PC-9 (cell line): ENCODE measurements around the gene INHA. TPM values are rescaled to one million over a fixed set of nuclear protein-coding genes. Genes with fewer than 3 reads are reported as not detected.

Experiments used
- BruUV-seq: library from RNA; stranded (reverse); fragments of 400-500 nt; replicated peaks from 2 replicates; lab custom pipeline; 2021; lab: Mats Ljungman, UMichigan
- CTCF ChIA-PET: fragments of 300-600 bp; sonication (Branson Sonifier 250); formaldehyde crosslinking; loops from one replicate; lab custom pipeline; 2022; ENCODE audit warnings: antibody characterized with exemption; lab: Charles Lee
- POLR2A ChIA-PET: fragments of 300-600 bp; sonication (Branson Sonifier 250); formaldehyde crosslinking; loops from one replicate; lab custom pipeline; 2022; ENCODE audit warnings: antibody characterized with exemption; ENCODE audit not compliant: unreplicated experiment; lab: Charles Lee
- DNase-seq, 2 experiments: peaks; one replicate each; pipeline versions ENCODE4 v3.0.0 to v3.0.0-alpha.2; 2015 to 2022; ENCODE audit warnings: mixed read lengths in 1 of 2
- H2AFZ ChIP-seq: fragments of 200-600 bp; sonication (generic); 2 replicates; pipeline ENCODE4 v1.8.1; 2017; ENCODE audit warnings: antibody characterized with exemption
- H3F3A ChIP-seq: fragments of 200-600 bp; sonication (generic); 2 replicates; pipeline ENCODE4 v1.8.1; 2017; ENCODE audit warnings: antibody characterized with exemption, mild to moderate bottlenecking, low read depth; ENCODE audit not compliant: insufficient read depth
- H3K27ac ChIP-seq: fragments of 200-600 bp; sonication (generic); 2 replicates; pipeline ENCODE4 v1.6.1; 2016; ENCODE audit warnings: mixed run types
- H3K27me3 ChIP-seq: fragments of 200-600 bp; sonication (generic); 2 replicates; pipeline ENCODE4 v1.6.1; 2016; ENCODE audit warnings: low read depth, mixed run types; ENCODE audit not compliant: insufficient read depth
- H3K36me3 ChIP-seq: fragments of 200-600 bp; sonication (generic); 2 replicates; pipeline ENCODE4 v1.6.1; 2016; ENCODE audit warnings: low read depth, mixed run types
- H3K4me1 ChIP-seq: fragments of 200-600 bp; sonication (generic); replicated peaks from 2 replicates; pipeline ENCODE4 v1.6.1; 2016; ENCODE audit warnings: mixed run types; ENCODE audit not compliant: insufficient read depth
- H3K4me2 ChIP-seq: fragments of 200-600 bp; sonication (generic); 2 replicates; pipeline ENCODE4 v1.6.1; 2017; ENCODE audit warnings: mixed run types
- H3K4me3 ChIP-seq: fragments of 200-600 bp; sonication (generic); 2 replicates; pipeline ENCODE4 v1.6.1; 2016; ENCODE audit warnings: mixed run types
- H3K79me2 ChIP-seq: fragments of 200-600 bp; sonication (generic); 2 replicates; pipeline ENCODE4 v1.6.1; 2017; ENCODE audit warnings: low read depth, mixed run types
- H3K9me2 ChIP-seq: fragments of 200-600 bp; sonication (generic); 2 replicates; pipeline ENCODE4 v1.8.1; 2017; ENCODE audit warnings: mild to moderate bottlenecking; ENCODE audit not compliant: insufficient read depth
- H3K9me3 ChIP-seq: fragments of 200-600 bp; sonication (generic); 2 replicates; pipeline ENCODE4 v1.8.1; 2016; ENCODE audit warnings: low read depth; ENCODE audit not compliant: insufficient read depth
- H4K20me1 ChIP-seq: fragments of 200-600 bp; sonication (generic); 2 replicates; pipeline ENCODE4 v1.8.1; 2017; ENCODE audit not compliant: insufficient read depth
- EZH2 ChIP-seq: fragments of 200-600 bp; sonication (generic); IDR thresholded peaks from 2 replicates; pipeline ENCODE4 v1.8.0; 2017; ENCODE audit warnings: antibody characterized with exemption, low read depth
- intact Hi-C: fragments of 100-400 bp; cut with micrococcal nuclease; formaldehyde crosslinking; loops from one replicate; pipeline ENCODE4 v1.10.0; 2022; ENCODE audit not compliant: unreplicated experiment
- total RNA-seq: library from RNA; stranded (reverse); gene quantifications from 2 replicates; pipeline ENCODE4 v1.2.3, GENCODE V29; 2021
- TF ChIP-seq, protein P1 (sequence below): fragments of 200-600 bp; sonication (generic); conservative IDR thresholded peaks from 2 replicates; pipeline ENCODE4 v1.6.1; 2017; ENCODE audit warnings: mixed run types, antibody characterized with exemption, mild to moderate bottlenecking, moderate library complexity

INHA gene
- total RNA-seq, 1 experiment from 2014 or later, result 5.2 TPM

GRCh38 chr2:219598308-219599078, 26.4 kb downstream of the INHA start:
- Histone ChIP-seq H3K4me1 (peaks cover 19% of the 10 kb centered on the region), H3K4me3 (peak overlapping the region; percentile 70), H3K27me3 (no peaks in the 10 kb centered on the region), H3K79me2 (peaks cover 15% of the 10 kb centered on the region; the same call in 1 of the 2 replicates), H2AFZ (peak overlapping the region; percentile 94), H3K27ac (peak overlapping the region; percentile 64), H3K4me2 (peak overlapping the region; percentile 95), H3K9me3 (no peaks in the 10 kb centered on the region), H3K9me2 (no peaks in the 10 kb centered on the region), H3K36me3 (peaks cover 4% of the 10 kb centered on the region; the same call in 1 of the 2 replicates), H3F3A (peaks cover 25% of the 10 kb centered on the region), H4K20me1 (no peaks in the 10 kb centered on the region)
- no peak for TF ChIP-seq EZH2
- TF ChIP-seq, protein P1, sequence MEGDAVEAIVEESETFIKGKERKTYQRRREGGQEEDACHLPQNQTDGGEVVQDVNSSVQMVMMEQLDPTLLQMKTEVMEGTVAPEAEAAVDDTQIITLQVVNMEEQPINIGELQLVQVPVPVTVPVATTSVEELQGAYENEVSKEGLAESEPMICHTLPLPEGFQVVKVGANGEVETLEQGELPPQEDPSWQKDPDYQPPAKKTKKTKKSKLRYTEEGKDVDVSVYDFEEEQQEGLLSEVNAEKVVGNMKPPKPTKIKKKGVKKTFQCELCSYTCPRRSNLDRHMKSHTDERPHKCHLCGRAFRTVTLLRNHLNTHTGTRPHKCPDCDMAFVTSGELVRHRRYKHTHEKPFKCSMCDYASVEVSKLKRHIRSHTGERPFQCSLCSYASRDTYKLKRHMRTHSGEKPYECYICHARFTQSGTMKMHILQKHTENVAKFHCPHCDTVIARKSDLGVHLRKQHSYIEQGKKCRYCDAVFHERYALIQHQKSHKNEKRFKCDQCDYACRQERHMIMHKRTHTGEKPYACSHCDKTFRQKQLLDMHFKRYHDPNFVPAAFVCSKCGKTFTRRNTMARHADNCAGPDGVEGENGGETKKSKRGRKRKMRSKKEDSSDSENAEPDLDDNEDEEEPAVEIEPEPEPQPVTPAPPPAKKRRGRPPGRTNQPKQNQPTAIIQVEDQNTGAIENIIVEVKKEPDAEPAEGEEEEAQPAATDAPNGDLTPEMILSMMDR, result no peak
- POLR2A ChIA-PET, result no interaction called here
- intact Hi-C loops, result no loop called here
- TSS peak; percentile 68 for BruUV-seq
- CTCF ChIA-PET, result interaction anchor here (0.6 kb wide), 2 partner anchors 26 to 33 kb away, joined by 6 to 8 read pairs; no protein-coding TSS in a partner anchor
- DNase-seq, result no peak

GRCh38 chr2:219603771-219604170, 31.7 kb downstream of the INHA start:
- DNase-seq, result no peak
- POLR2A ChIA-PET, result interaction anchor here (0.6 kb wide), 1 partner anchor 42 kb away, joined by 3 read pairs; no protein-coding TSS in a partner anchor
- intact Hi-C loops, result no loop called here
- CTCF ChIA-PET, result interaction anchor here (0.7 kb wide), 1 partner anchor 62 kb away, joined by 7 read pairs; no protein-coding TSS in a partner anchor
- no peaks in the 10 kb centered on the region for H3F3A ChIP-seq
- H3K27me3 ChIP-seq, result no peaks in the 10 kb centered on the region
- H3K36me3 ChIP-seq, result peaks cover 4% of the 10 kb centered on the region; the same call in 1 of the 2 replicates
- TF ChIP-seq EZH2, result no peak
- TF ChIP-seq, protein P1, result no peak
- H3K9me3 ChIP-seq, result no peaks in the 10 kb centered on the region
- H2AFZ ChIP-seq, result no peak overlapping the region
- no peaks in the 10 kb centered on the region for H3K9me2 ChIP-seq
- H3K79me2 ChIP-seq, result peaks cover 10% of the 10 kb centered on the region; the same call in 1 of the 2 replicates
- H4K20me1 ChIP-seq, result no peaks in the 10 kb centered on the region
- peaks cover 2% of the 10 kb centered on the region; the same call in 1 of the 2 replicates for H3K4me1 ChIP-seq
- no TSS peak for BruUV-seq
- no peak overlapping the region for H3K4me2 ChIP-seq
- no peak overlapping the region for H3K27ac ChIP-seq
- no peak overlapping the region for H3K4me3 ChIP-seq

- Histone ChIP-seq H3K27me3 (no peaks in the 10 kb centered on the region), H3K9me3 (no peaks in the 10 kb centered on the region), H3K9me2 (no peaks in the 10 kb centered on the region), H3K36me3 (peaks cover 4% of the 10 kb centered on the region; the same call in 1 of the 2 replicates), H2AFZ (no peak overlapping the region), H3K27ac (no peak overlapping the region), H3K4me1 (no peaks in the 10 kb centered on the region), H3K79me2 (no peaks in the 10 kb centered on the region), H3K4me2 (no peak overlapping the region), H4K20me1 (no peaks in the 10 kb centered on the region), H3F3A (no peaks in the 10 kb centered on the region), H3K4me3 (no peak overlapping the region)
- intact Hi-C loops, result no loop called here
- no TSS peak for BruUV-seq
- POLR2A ChIA-PET, result interaction anchor here (0.6 kb wide), 1 partner anchor 34 kb away, joined by 3 read pairs; the partner anchor contains the start of gene OBSL1
- no peak for DNase-seq
- CTCF ChIA-PET, result no interaction called here
- TF ChIP-seq, protein P1, result no peak
- TF ChIP-seq EZH2, result no peak
Observed at GRCh38 chr2:219605607-219605954, 33.5 kb downstream of the INHA start.
